ENCODE data around the gene EIF3F. TPM values are rescaled to one million over a fixed set of nuclear protein-coding genes. Genes with fewer than 3 reads are reported as not detected.

Gene EIF3F
- total and polyA plus RNA-seq, 8 donors = 153 to 400 (median 347) TPM

DNA sequence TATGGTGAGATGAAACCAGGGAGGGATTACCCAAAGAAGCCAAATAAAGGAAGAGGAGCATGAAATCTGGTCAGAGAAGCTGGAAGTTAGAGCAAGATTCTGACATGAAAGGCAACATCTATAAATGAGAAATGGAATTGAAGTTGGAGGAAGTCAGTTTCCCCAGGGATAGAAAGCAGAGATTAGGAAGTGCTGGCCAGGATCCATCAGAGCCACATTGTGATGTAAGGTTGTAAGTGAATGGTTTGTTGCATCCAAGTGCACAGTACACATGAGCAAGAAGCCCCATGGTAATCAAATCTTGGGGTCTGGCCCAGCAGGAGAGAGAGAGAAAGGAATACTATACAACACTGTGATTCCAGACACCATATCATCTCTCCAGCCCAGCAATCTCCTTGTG, 15.3 kb upstream of the EIF3F start:
- H3K36me3 ChIP-seq = no peaks in the 10 kb centered on the region
- no peak for DNase-seq
- no peak for ATAC-seq
- intact Hi-C loops (cut with DNase I) = no loop called here
- no peaks in the 10 kb centered on the region for H3K4me1 ChIP-seq
- no peaks in the 10 kb centered on the region for H3K27me3 ChIP-seq
- H3K9me3 ChIP-seq = no peaks in the 10 kb centered on the region
- TF ChIP-seq, protein P1, sequence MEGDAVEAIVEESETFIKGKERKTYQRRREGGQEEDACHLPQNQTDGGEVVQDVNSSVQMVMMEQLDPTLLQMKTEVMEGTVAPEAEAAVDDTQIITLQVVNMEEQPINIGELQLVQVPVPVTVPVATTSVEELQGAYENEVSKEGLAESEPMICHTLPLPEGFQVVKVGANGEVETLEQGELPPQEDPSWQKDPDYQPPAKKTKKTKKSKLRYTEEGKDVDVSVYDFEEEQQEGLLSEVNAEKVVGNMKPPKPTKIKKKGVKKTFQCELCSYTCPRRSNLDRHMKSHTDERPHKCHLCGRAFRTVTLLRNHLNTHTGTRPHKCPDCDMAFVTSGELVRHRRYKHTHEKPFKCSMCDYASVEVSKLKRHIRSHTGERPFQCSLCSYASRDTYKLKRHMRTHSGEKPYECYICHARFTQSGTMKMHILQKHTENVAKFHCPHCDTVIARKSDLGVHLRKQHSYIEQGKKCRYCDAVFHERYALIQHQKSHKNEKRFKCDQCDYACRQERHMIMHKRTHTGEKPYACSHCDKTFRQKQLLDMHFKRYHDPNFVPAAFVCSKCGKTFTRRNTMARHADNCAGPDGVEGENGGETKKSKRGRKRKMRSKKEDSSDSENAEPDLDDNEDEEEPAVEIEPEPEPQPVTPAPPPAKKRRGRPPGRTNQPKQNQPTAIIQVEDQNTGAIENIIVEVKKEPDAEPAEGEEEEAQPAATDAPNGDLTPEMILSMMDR (IDR thresholded peaks at IDR 0.05) = no peak
- H3K27ac ChIP-seq = no peak overlapping the region
- H3K4me3 ChIP-seq = no peak overlapping the region

- Histone ChIP-seq H3K27ac (no peak overlapping the region), H3K36me3 (no peaks in the 10 kb centered on the region), H3K27me3 (no peaks in the 10 kb centered on the region), H3K9me3 (no peaks in the 10 kb centered on the region), H3K4me3 (no peak overlapping the region), H3K4me1 (peaks cover 0 to 3% of the 10 kb centered on the region in 2 donors)
- TF ChIP-seq, protein P1 (IDR thresholded peaks at IDR 0.05) = no peak
- intact Hi-C loops (cut with DNase I) = no loop called here
- DNase-seq = no peak
- no peak for ATAC-seq
Observed at GRCh38 chr11:7973011-7973410, 14.1 kb upstream of the EIF3F start.

DNA sequence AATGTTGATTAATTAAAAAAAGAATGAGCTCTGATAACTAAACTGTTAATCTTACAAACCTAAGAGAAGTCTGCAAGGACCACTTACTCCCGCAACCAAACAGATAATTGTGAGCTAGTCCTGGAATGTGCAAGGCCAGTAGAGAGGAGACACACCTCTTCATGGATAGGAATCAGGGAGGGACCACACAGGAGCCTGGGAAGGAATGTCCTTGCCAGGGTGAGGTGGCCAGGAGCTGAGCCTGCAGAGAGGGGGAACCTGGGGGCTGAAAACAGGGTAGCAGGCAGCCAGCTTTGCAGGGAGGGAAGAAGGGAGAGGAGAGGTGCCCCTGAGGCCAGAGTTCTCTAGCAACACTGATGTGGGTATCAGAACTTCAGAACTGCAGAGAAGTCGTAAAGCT, 12.5 kb upstream of the EIF3F start:
- Histone ChIP-seq H3K27me3 (no peaks in the 10 kb centered on the region), H3K4me1 (peaks cover 0 to 3% of the 10 kb centered on the region in 2 donors), H3K4me3 (no peak overlapping the region), H3K36me3 (no peaks in the 10 kb centered on the region), H3K9me3 (no peaks in the 10 kb centered on the region), H3K27ac (no peak overlapping the region)
- intact Hi-C loops (cut with DNase I) = no loop called here
- TF ChIP-seq, protein P1 (IDR thresholded peaks at IDR 0.05) = no peak
- DNase-seq = no peak
- no peak for ATAC-seq

DNA sequence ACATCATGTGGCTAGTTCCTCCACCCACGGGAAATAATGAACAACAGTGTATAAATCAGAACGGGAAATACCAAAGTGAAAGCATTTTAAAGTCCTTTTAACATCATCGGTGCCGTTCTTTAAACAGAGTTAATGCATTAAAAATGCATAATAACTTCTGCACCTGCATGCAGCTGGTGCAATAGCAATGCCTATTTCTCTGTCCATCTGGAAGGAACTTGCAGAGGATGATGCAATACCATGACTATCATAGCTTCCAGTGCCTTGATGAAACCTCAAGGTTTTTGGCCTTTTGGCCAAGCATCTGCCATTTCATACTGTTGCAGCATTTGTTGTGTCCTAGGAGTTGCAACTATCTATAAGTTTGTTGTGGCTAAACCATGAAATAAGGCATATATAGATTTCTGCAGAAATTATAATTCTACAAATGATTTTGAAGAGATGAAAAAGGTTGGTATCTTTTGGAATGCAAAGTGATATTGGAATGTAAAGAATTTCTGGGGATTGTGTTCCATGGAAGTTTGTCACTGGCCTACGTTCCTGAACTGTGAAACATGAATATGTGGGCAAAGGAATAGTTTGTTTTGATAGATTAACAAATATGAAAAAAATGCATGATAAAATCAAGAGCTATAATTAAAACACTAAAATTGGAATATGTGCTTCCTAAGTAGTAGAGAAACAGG, 9.8 kb upstream of the EIF3F start:
- intact Hi-C loops (cut with DNase I) = no loop called here
- Histone ChIP-seq H3K9me3 (no peaks in the 10 kb centered on the region), H3K27me3 (no peaks in the 10 kb centered on the region), H3K4me3 (no peak overlapping the region), H3K27ac (no peak overlapping the region), H3K4me1 (peaks cover 0 to 3% of the 10 kb centered on the region in 2 donors), H3K36me3 (no peaks in the 10 kb centered on the region)
- ATAC-seq = no peak
- no peak for DNase-seq
- TF ChIP-seq, protein P1 (IDR thresholded peaks at IDR 0.05) = no peak

GRCh38 chr11:7981619-7982157, 5.4 kb upstream of the EIF3F start:
- Histone ChIP-seq H3K27ac (no peak overlapping the region), H3K27me3 (no peaks in the 10 kb centered on the region), H3K4me3 (no peak overlapping the region), H3K4me1 (peaks cover 3 to 10% of the 10 kb centered on the region in 2 donors), H3K9me3 (no peaks in the 10 kb centered on the region), H3K36me3 (no peaks in the 10 kb centered on the region)
- DNase-seq = no peak
- no peak for ATAC-seq
- intact Hi-C loops (cut with DNase I) = no loop called here
- TF ChIP-seq, protein P1 (IDR thresholded peaks at IDR 0.05) = no peak

Measured in left lung (tissue), 10 donors.